ENCODE measurements around the gene PPP5C. TPM values are rescaled to one million over a fixed set of nuclear protein-coding genes. Genes with fewer than 3 reads are reported as not detected.

Gene PPP5C
- total and polyA plus RNA-seq, 2 of the 8 experiments (the other 6 are each of a cell fraction or from before 2014, with no cell fraction given): 112 to 156 TPM

DNA sequence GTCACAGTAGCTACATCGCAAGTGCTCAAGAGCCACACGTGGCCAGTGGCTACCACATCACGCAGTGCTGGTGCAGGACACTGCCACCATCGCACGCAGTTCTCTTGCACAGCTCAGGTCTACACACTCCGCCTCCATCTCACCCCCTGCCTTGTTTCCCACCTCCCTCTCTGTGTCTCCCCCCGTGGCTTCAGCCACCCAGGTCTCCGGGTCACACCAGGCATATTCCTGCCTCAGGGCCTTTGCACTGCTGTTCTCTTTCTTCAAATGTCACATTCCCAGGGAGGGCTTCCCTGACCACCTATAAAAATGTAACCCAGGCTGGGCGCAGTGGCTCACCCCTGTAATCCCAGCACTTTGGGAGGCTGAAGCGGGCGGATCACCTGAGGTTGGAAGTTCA, 55.8 kb downstream of the PPP5C start:
- H3K4me2 ChIP-seq (ENCODE audit: insufficient read depth in 1 of 2, low read depth in 2 of 2, low read length in 2 of 2): no peak overlapping the region; a peak in 1 of 4 replicates
- peaks cover 0 to 30% (median 19%) of the 10 kb centered on the region in 4 experiments; a peak in 6 of 7 replicates for H3K27me3 ChIP-seq (replicated peaks in 1 of 4; ENCODE audit: control insufficient read depth in 3 of 4, extremely low read depth in 1 of 4, insufficient read depth in 3 of 4, low read length in 3 of 4)
- no peak overlapping the region for H3K4ac ChIP-seq (replicated peaks; ENCODE audit: insufficient read length, low read depth, low read length)
- no peak overlapping the region for H2BK120ac ChIP-seq (replicated peaks; ENCODE audit: low read depth, low read length)
- CTCF ChIA-PET (ENCODE audit: partially characterized antibody): interaction anchor here (0.6 to 15.2 kb wide), 31 partner anchors 9 to 170 kb away, joined by 3 to 254 read pairs (median 4); partner anchors contain the start of genes CCDC8 and PNMA8A
- H3K4me1 ChIP-seq (replicated peaks in 1 of 4; ENCODE audit: control insufficient read depth in 3 of 4, insufficient read depth in 4 of 4, low read length in 3 of 4): peaks cover 0 to 18% (median 12%) of the 10 kb centered on the region in 4 experiments; a peak in 5 of 7 replicates
- H3K18ac ChIP-seq (ENCODE audit: extremely low read depth, low read length): no peak overlapping the region
- POLR2A ChIA-PET (ENCODE audit: partially characterized antibody): interaction anchor here (1.6 to 4.4 kb wide), 2 partner anchors 10 to 86 kb away, joined by 3 to 28 read pairs; partner anchors contain the start of gene CCDC8
- peaks cover 0 to 2% of the 10 kb centered on the region in 2 experiments for H4K20me1 ChIP-seq (replicated peaks in 1 of 2; ENCODE audit: control insufficient read depth in 1 of 2, insufficient read depth in 2 of 2, low read length in 2 of 2)
- H2AK5ac ChIP-seq (ENCODE audit: low read depth, low read length): no peak overlapping the region
- H4K8ac ChIP-seq (ENCODE audit: extremely low read depth, insufficient read depth, low read length): no peak overlapping the region
- H2BK20ac ChIP-seq (ENCODE audit: low read length): no peak overlapping the region
- no peak overlapping the region for H3K23ac ChIP-seq (ENCODE audit: insufficient read length)
- no peak overlapping the region for H2AFZ ChIP-seq (ENCODE audit: low read length)
- DNase-seq (ENCODE audit: low read depth in 1 of 2, low spot score in 2 of 2) (no peak), FAIRE-seq (no peak)
- H4K5ac ChIP-seq (ENCODE audit: insufficient read length, low read depth, low read length): no peak overlapping the region
- no peak overlapping the region for H2BK15ac ChIP-seq (ENCODE audit: low read length)
- no peaks in the 10 kb centered on the region for H3K36me3 ChIP-seq (ENCODE audit: control insufficient read depth in 2 of 4, insufficient read depth in 4 of 4, low read length in 3 of 4)
- 0 out of 2 replicates have a peak, but pooled peaks have one; percentile 16 for TF ChIP-seq KDM1A (IDR thresholded peaks at IDR 0.05; ENCODE audit: borderline replicate concordance, low read length)
- TF ChIP-seq ATF2 (IDR thresholded peaks at IDR 0.05; ENCODE audit: low read length): no peak
- H3K27ac ChIP-seq (ENCODE audit: low read depth, low read length): no peak overlapping the region
- peaks cover 13% of the 10 kb centered on the region; the same call in 1 of the 2 replicates for H3K23me2 ChIP-seq (ENCODE audit: low read depth, low read length)
- no peak overlapping the region for H3K9ac ChIP-seq (replicated peaks in 1 of 4; ENCODE audit: extremely low read depth in 1 of 4, low read depth in 3 of 4, low read length in 3 of 4)
- no peak overlapping the region for H3K56ac ChIP-seq (replicated peaks; ENCODE audit: insufficient read length, low read depth, low read length)
- H2BK5ac ChIP-seq (ENCODE audit: low read depth, low read length): no peak overlapping the region
- WGBS, 2 experiments (ENCODE audit: extremely low coverage in 1 of 2, insufficient coverage in 1 of 2, insufficient read length in 1 of 2, insufficient replicate concordance in 2 of 2, low coverage in 1 of 2, low lambda C conversion rate in 2 of 2, missing lambda C conversion rate in 1 of 2): 83% methylated on average over 11 of the region's 11 CpGs; no CpG with 5 or more reads in 1 of the 2 experiments
- H3K9me3 ChIP-seq (ENCODE audit: insufficient read depth in 2 of 2, low read depth in 1 of 2, low read length in 1 of 2): no peaks in the 10 kb centered on the region
- H2BK12ac ChIP-seq (ENCODE audit: low read depth, low read length): no peak overlapping the region
- H3K14ac ChIP-seq (ENCODE audit: insufficient read length): no peak overlapping the region
- H3K79me2 ChIP-seq (ENCODE audit: control insufficient read depth in 1 of 2, insufficient read depth in 2 of 2, low read length in 2 of 2): no peaks in the 10 kb centered on the region
- no peaks in the 10 kb centered on the region for H3K79me1 ChIP-seq (ENCODE audit: low read depth, low read length)
- H3K4me3 ChIP-seq (ENCODE audit: extremely low read depth in 1 of 4, insufficient read depth in 2 of 4, low read depth in 3 of 4, low read length in 4 of 4): no peak overlapping the region
- H4K91ac ChIP-seq (replicated peaks; ENCODE audit: insufficient read length, low read length): no peak overlapping the region

Data from H1 (cell line).